Osteoblast (primary cell): ENCODE data around the gene LMF2. TPM values are rescaled to one million over a fixed set of nuclear protein-coding genes. Genes with fewer than 3 reads are reported as not detected.
A peak's percentile ranks its signal among the peaks of the same experiment; 100 is the strongest.
"Not testable (repeated sequence)": the region's sequence is repeated elsewhere in the genome, so short reads cannot be mapped to it uniquely, and the experiment has no call there.

Experiments
- DNase-seq: peaks from one replicate; pipeline ENCODE4 v3.0.0; 2011; ENCODE audit warnings: low spot score, mixed read lengths; ENCODE audit not compliant: insufficient read length; ENCODE audit errors: missing footprints
- H2AFZ ChIP-seq: 2 replicates; pipeline ENCODE4 v1.6.0; 2011; ENCODE audit warnings: mild to moderate bottlenecking, low read length
- H3K27ac ChIP-seq: 2 replicates; pipeline ENCODE4 v1.5.1; 2011; ENCODE audit warnings: mild to moderate bottlenecking, low read depth, low read length, moderate library complexity
- H3K27me3 ChIP-seq: 2 replicates; pipeline ENCODE4 v1.6.0; 2012; ENCODE audit warnings: mild to moderate bottlenecking, control low read depth, inconsistent platforms, low read length, moderate library complexity; ENCODE audit not compliant: insufficient read depth
- H3K36me3 ChIP-seq: 2 replicates; pipeline ENCODE4 v1.5.1; 2011; ENCODE audit warnings: mild to moderate bottlenecking, low read length, control low read depth, moderate library complexity; ENCODE audit not compliant: insufficient read depth
- H3K4me1 ChIP-seq: 2 replicates; pipeline ENCODE4 v1.5.1; 2011; ENCODE audit warnings: mild to moderate bottlenecking, low read length, control low read depth, moderate library complexity; ENCODE audit not compliant: insufficient read depth
- H3K4me2 ChIP-seq: 2 replicates; pipeline ENCODE4 v1.6.0; 2011; ENCODE audit warnings: mild to moderate bottlenecking, low read length; ENCODE audit not compliant: insufficient read depth
- H3K4me3 ChIP-seq: fragments of 200-600 bp; sonication (generic); 3 replicates; pipeline ENCODE4 v1.5.1; 2012; ENCODE audit warnings: mild to moderate bottlenecking, low read length, inconsistent platforms; ENCODE audit not compliant: insufficient read depth
- H3K79me2 ChIP-seq: 2 replicates; pipeline ENCODE4 v1.6.0; 2012; ENCODE audit warnings: mild to moderate bottlenecking, low read length, control low read depth, inconsistent platforms; ENCODE audit not compliant: insufficient read depth
- H3K9me3 ChIP-seq: 2 replicates; pipeline ENCODE4 v1.5.1; 2011; ENCODE audit warnings: low read depth, low read length, control low read depth
- H4K20me1 ChIP-seq: 2 replicates; pipeline ENCODE4 v1.6.0; 2012; ENCODE audit warnings: mild to moderate bottlenecking, low read length, control low read depth; ENCODE audit not compliant: insufficient read depth
- CTCF ChIP-seq: IDR thresholded peaks from 2 replicates; pipeline ENCODE4 v1.5.1; 2011; ENCODE audit warnings: mild to moderate bottlenecking, low read depth, low read length, moderate library complexity; ENCODE audit errors: extremely low read depth
- total RNA-seq: library from RNA; depleted of rRNA; stranded (reverse); fragments of >200 nt; gene quantifications from 2 replicates; pipeline ENCODE4 v1.2.3, GENCODE V29; 2012

The LMF2 gene
- total RNA-seq, 1 donor = 56.8 TPM

- no peak overlapping the region for H3K4me2 ChIP-seq
- peaks cover 29% of the 10 kb centered on the region for H3K36me3 ChIP-seq
- H2AFZ ChIP-seq = no peak overlapping the region
- peak; percentile 68 for DNase-seq
- H3K4me3 ChIP-seq = no peak overlapping the region
- H3K27me3 ChIP-seq = no peaks in the 10 kb centered on the region
- H4K20me1 ChIP-seq = peaks cover 23% of the 10 kb centered on the region
- no peaks in the 10 kb centered on the region for H3K9me3 ChIP-seq
- TF ChIP-seq CTCF = no peak
- peaks cover 30% of the 10 kb centered on the region for H3K79me2 ChIP-seq
- peaks cover 13% of the 10 kb centered on the region for H3K4me1 ChIP-seq
- no peak overlapping the region for H3K27ac ChIP-seq
Observed at GRCh38 chr22:50522806-50523438, 15.4 kb upstream of the LMF2 start.

GRCh38 chr22:50522208-50522805, 14.8 kb upstream of the LMF2 start:
- Histone ChIP-seq H3K4me2 (no peak overlapping the region), H3K9me3 (no peaks in the 10 kb centered on the region), H3K36me3 (peaks cover 29% of the 10 kb centered on the region), H3K79me2 (peaks cover 33% of the 10 kb centered on the region), H3K4me3 (no peak overlapping the region), H2AFZ (no peak overlapping the region), H4K20me1 (peaks cover 23% of the 10 kb centered on the region), H3K27ac (no peak overlapping the region), H3K4me1 (peaks cover 13% of the 10 kb centered on the region), H3K27me3 (no peaks in the 10 kb centered on the region)
- peak; percentile 65 for DNase-seq
- TF ChIP-seq CTCF = no peak

- no peak overlapping the region for H3K4me3 ChIP-seq
- H3K27ac ChIP-seq = no peak overlapping the region
- H3K4me1 ChIP-seq = peaks cover 9% of the 10 kb centered on the region
- H3K27me3 ChIP-seq = no peaks in the 10 kb centered on the region
- no peak overlapping the region for H2AFZ ChIP-seq
- no peak for TF ChIP-seq CTCF
- peak; percentile 10 for DNase-seq
- peaks cover 23% of the 10 kb centered on the region for H4K20me1 ChIP-seq
- no peak overlapping the region for H3K4me2 ChIP-seq
- peaks cover 29% of the 10 kb centered on the region for H3K36me3 ChIP-seq
- peaks cover 39% of the 10 kb centered on the region for H3K79me2 ChIP-seq
- no peaks in the 10 kb centered on the region for H3K9me3 ChIP-seq
Observed at GRCh38 chr22:50521710-50522109, 14.2 kb upstream of the LMF2 start.

DNA sequence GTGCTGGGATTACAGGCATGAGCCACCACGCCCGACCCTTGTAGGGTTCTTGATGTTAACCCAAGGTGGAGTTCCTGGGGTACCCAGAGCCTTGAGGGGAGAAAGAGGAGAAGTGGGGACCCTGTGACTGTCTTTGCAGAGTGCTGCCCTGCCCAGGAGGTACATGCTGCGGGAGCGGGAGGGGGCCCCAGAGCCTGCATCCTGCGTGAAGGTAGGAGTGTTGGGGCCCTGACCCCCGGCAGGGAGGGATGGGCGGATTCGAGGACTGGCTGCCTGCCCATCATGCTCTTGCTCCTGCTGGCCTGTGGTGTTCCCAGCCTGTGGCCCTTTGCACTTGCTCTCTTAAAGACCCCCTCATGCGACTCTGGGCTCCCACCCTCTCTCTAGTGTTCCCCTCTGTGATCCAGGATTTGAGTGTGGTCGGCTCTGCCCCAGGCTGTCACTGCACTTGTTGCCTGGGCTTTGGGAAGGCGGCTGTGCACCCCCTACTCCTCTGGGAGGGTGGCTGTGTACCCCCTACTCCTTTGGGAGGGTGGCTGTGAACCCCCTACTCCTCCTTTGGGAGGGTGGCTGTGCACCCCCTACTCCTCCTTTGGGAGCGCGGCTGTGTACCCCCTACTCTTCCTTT, 13.4 kb upstream of the LMF2 start:
- no peak overlapping the region for H3K4me3 ChIP-seq
- no peak overlapping the region for H3K4me2 ChIP-seq
- H3K79me2 ChIP-seq = peaks cover 47% of the 10 kb centered on the region
- H3K27ac ChIP-seq = no peak overlapping the region
- no peaks in the 10 kb centered on the region for H3K27me3 ChIP-seq
- peaks cover 32% of the 10 kb centered on the region for H3K36me3 ChIP-seq
- no peak overlapping the region for H2AFZ ChIP-seq
- H4K20me1 ChIP-seq = peaks cover 23% of the 10 kb centered on the region
- DNase-seq = peak; percentile 67
- H3K9me3 ChIP-seq = no peaks in the 10 kb centered on the region
- no peak for TF ChIP-seq CTCF
- H3K4me1 ChIP-seq = peaks cover 6% of the 10 kb centered on the region

GRCh38 chr22:50520184-50520583, 12.7 kb upstream of the LMF2 start:
- not testable (repeated sequence) for H3K27ac ChIP-seq, H3K27me3 ChIP-seq, DNase-seq, H3K4me3 ChIP-seq, H3K9me3 ChIP-seq, H2AFZ ChIP-seq, H3K4me1 ChIP-seq, H3K4me2 ChIP-seq
- peaks cover 32% of the 10 kb centered on the region for H3K36me3 ChIP-seq
- peaks cover 23% of the 10 kb centered on the region for H4K20me1 ChIP-seq
- peaks cover 50% of the 10 kb centered on the region for H3K79me2 ChIP-seq
